AG20443 (cell line): ENCODE results near the gene UBASH3B.
"Not testable (repeated sequence)": the region's sequence is repeated elsewhere in the genome, so short reads cannot be mapped to it uniquely, and the experiment has no call there.

Experiments
- DNase-seq: peaks from one replicate; pipeline ENCODE4 v3.0.0; 2012; ENCODE audit warnings: low spot score, mixed read lengths

Gene UBASH3B

GRCh38 chr11:122709039-122709760 lies 53.7 kb downstream of the UBASH3B start:
- DNase-seq = peak; percentile 21

- no peak for DNase-seq
Measured at GRCh38 chr11:122711362-122711761, 55.8 kb downstream of the UBASH3B start.

- no peak for DNase-seq
Measured at GRCh38 chr11:122711831-122712381, 56.4 kb downstream of the UBASH3B start.

- no peak for DNase-seq
Measured at GRCh38 chr11:122714004-122714403, 58.5 kb downstream of the UBASH3B start.

GRCh38 chr11:122714484-122714883 lies 59.0 kb downstream of the UBASH3B start:
- DNase-seq = no peak

- no peak for DNase-seq
Measured at GRCh38 chr11:122715548-122716440, 60.3 kb downstream of the UBASH3B start.

GRCh38 chr11:122717264-122717867 lies 61.8 kb downstream of the UBASH3B start:
- no peak for DNase-seq

GRCh38 chr11:122720107-122720881 lies 64.8 kb downstream of the UBASH3B start:
- DNase-seq = no peak

GRCh38 chr11:122721201-122721963 lies 65.9 kb downstream of the UBASH3B start:
- DNase-seq = no peak

GRCh38 chr11:122721964-122722266 lies 66.4 kb downstream of the UBASH3B start:
- DNase-seq = peak; percentile 61

GRCh38 chr11:122723106-122723505 lies 67.6 kb downstream of the UBASH3B start:
- DNase-seq = no peak

- no peak for DNase-seq
Measured at GRCh38 chr11:122723576-122723975, 68.1 kb downstream of the UBASH3B start.

GRCh38 chr11:122724520-122724919 lies 69.0 kb downstream of the UBASH3B start:
- peak; percentile 39 for DNase-seq

- no peak for DNase-seq
Measured at GRCh38 chr11:122726028-122726427, 70.5 kb downstream of the UBASH3B start.

GRCh38 chr11:122727101-122727929 lies 71.8 kb downstream of the UBASH3B start:
- peak; percentile 56 for DNase-seq

- DNase-seq = no peak
Measured at GRCh38 chr11:122728561-122728960, 73.0 kb downstream of the UBASH3B start.

GRCh38 chr11:122729139-122729538 lies 73.6 kb downstream of the UBASH3B start:
- no peak for DNase-seq

GRCh38 chr11:122730694-122731093 lies 75.2 kb downstream of the UBASH3B start:
- not testable (repeated sequence) for DNase-seq

- peak; percentile 77 for DNase-seq
Measured at GRCh38 chr11:122731500-122731913, 76.0 kb downstream of the UBASH3B start.
